ENCODE data around the gene IQGAP2. TPM values are rescaled to one million over a fixed set of nuclear protein-coding genes. Genes with fewer than 3 reads are reported as not detected.

The IQGAP2 gene
- total and polyA plus RNA-seq, 5 donors: 3.0 to 9.2 (median 6.2) TPM

DNA sequence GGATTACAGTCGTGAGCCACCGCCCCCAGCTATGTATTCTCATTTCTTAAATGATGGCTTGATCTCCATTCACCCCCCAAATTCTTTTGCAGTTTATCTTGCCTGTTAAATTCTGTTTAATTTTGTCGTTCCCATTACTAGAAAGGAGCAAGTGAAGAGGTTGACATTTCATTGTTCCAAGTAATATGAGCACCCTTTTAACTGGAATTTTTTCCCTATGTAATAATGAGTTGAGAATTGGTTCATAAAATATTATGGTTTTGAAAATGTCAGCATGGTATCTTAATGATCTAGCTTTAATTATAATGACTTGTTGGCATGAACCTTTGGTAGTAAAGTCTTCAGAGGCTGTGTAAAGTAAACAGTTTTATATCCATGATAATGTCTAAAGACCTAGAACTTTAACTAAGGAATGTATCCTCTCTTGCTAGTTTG lies 182.7 kb downstream of the IQGAP2 start:
- H3K4me3 ChIP-seq (ENCODE audit: low read length): no peak overlapping the region
- DNase-seq (no peak), ATAC-seq (no peak)
- no peaks in the 10 kb centered on the region for H3K27me3 ChIP-seq (ENCODE audit: control insufficient read depth, insufficient read depth)
- intact Hi-C loops (cut with DNase I): no loop called here
- H3K27ac ChIP-seq (ENCODE audit: low read length): no peak overlapping the region
- WGBS: 84% methylated on average over 3 of the region's 3 CpGs
- H3K9me3 ChIP-seq (ENCODE audit: control insufficient read depth, low read length): no peaks in the 10 kb centered on the region
- H3K4me1 ChIP-seq (ENCODE audit: control insufficient read depth, insufficient read depth, low read length): no peaks in the 10 kb centered on the region

DNA sequence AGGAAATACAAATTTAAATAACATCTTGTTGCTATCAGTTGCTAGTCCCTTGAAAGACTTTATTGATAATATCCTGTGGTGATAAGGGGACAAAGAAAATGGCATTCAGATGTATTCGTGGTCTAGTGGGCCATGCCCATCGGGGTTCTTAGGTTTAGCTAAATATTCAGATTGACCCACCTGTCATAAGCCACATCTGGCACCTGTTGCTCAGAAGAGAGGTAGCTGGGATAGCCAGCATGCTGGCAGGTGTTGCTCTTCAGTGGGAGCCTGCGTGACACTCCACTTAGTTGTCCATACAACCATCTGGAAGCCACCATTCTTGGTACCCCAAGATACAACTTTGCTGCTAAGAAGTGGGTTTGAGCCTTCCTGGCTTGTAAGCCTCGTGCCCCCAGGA lies 183.4 kb downstream of the IQGAP2 start:
- no peaks in the 10 kb centered on the region for H3K4me1 ChIP-seq (ENCODE audit: control insufficient read depth, insufficient read depth, low read length)
- no peak overlapping the region for H3K4me3 ChIP-seq (ENCODE audit: low read length)
- ATAC-seq (no peak), DNase-seq (no peak)
- no peaks in the 10 kb centered on the region for H3K9me3 ChIP-seq (ENCODE audit: control insufficient read depth, low read length)
- no peaks in the 10 kb centered on the region for H3K27me3 ChIP-seq (ENCODE audit: control insufficient read depth, insufficient read depth)
- WGBS: 86% methylated on average over 4 of the region's 4 CpGs
- no peak overlapping the region for H3K27ac ChIP-seq (ENCODE audit: low read length)
- intact Hi-C loops (cut with DNase I): no loop called here

GRCh38 chr5:76590027-76590426 lies 186.9 kb downstream of the IQGAP2 start:
- intact Hi-C loops (cut with DNase I): no loop called here
- ATAC-seq: no peak
- Histone ChIP-seq H3K27ac (ENCODE audit: low read length) (no peak overlapping the region), H3K27me3 (ENCODE audit: control insufficient read depth, insufficient read depth) (no peaks in the 10 kb centered on the region), H3K4me1 (ENCODE audit: control insufficient read depth, insufficient read depth, low read length) (no peaks in the 10 kb centered on the region), H3K9me3 (ENCODE audit: control insufficient read depth, low read length) (no peaks in the 10 kb centered on the region), H3K4me3 (ENCODE audit: low read length) (no peak overlapping the region)
- WGBS: 97% methylated on average over 1 of the region's 1 CpG
- no peak for DNase-seq

DNA sequence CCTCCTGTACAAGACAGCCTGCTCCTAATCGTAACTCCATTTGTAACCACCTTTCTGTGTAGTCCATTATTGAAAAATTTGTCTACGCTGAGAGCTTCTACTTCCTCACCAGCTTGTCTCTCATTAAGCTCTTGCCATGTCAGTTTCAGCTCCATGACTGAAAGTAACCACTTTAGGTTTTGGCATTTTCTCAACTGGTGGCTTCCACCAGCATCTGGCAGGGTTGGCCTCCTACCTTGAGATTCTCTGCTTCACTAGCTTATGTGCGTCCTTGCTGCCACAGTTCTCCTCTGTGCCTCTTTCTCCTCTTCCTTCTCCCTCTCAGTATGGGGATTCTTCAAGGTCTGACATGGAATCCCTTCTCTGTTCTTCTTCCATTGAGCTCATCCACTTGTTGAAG lies 188.3 kb downstream of the IQGAP2 start:
- ATAC-seq: no peak
- no peaks in the 10 kb centered on the region for H3K4me1 ChIP-seq (ENCODE audit: control insufficient read depth, insufficient read depth, low read length)
- intact Hi-C loops (cut with DNase I): no loop called here
- H3K9me3 ChIP-seq (ENCODE audit: control insufficient read depth, low read length): no peaks in the 10 kb centered on the region
- 94% methylated on average over 3 of the region's 3 CpGs for WGBS
- H3K4me3 ChIP-seq (ENCODE audit: low read length): no peak overlapping the region
- no peak overlapping the region for H3K27ac ChIP-seq (ENCODE audit: low read length)
- DNase-seq: no peak
- H3K27me3 ChIP-seq (ENCODE audit: control insufficient read depth, insufficient read depth): no peaks in the 10 kb centered on the region

- WGBS: 61% methylated on average over 3 of the region's 3 CpGs
- Histone ChIP-seq H3K27me3 (ENCODE audit: control insufficient read depth, insufficient read depth) (no peaks in the 10 kb centered on the region), H3K9me3 (ENCODE audit: control insufficient read depth, low read length) (no peaks in the 10 kb centered on the region), H3K4me1 (ENCODE audit: control insufficient read depth, insufficient read depth, low read length) (no peaks in the 10 kb centered on the region), H3K4me3 (ENCODE audit: low read length) (no peak overlapping the region), H3K27ac (ENCODE audit: low read length) (no peak overlapping the region)
- DNase-seq (no peak), ATAC-seq (no peak)
- intact Hi-C loops (cut with DNase I): no loop called here
Observed at GRCh38 chr5:76592692-76593091, 189.6 kb downstream of the IQGAP2 start.

DNA sequence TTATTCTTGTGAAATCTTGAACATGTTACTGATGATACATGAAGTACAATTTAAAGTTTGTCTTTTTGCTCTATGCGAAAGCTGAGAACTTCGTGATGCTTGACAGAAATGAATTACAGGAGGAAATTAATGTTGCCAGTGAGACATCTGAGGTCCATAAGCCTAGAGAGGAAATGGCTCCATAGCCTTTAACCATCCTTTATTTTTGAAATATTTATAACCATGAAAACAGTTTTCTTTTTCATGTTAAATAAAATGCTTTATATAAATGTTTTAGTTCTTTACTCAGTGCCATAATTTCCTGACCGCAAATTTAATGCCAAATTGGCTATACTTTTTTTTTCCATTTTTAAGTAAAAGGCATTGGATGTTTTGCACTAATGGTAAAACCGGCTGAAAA lies 191.0 kb downstream of the IQGAP2 start:
- Histone ChIP-seq H3K27me3 (ENCODE audit: control insufficient read depth, insufficient read depth) (no peaks in the 10 kb centered on the region), H3K9me3 (ENCODE audit: control insufficient read depth, low read length) (no peaks in the 10 kb centered on the region), H3K4me3 (ENCODE audit: low read length) (no peak overlapping the region), H3K4me1 (ENCODE audit: control insufficient read depth, insufficient read depth, low read length) (no peaks in the 10 kb centered on the region), H3K27ac (ENCODE audit: low read length) (no peak overlapping the region)
- ATAC-seq (no peak), DNase-seq (no peak)
- intact Hi-C loops (cut with DNase I): no loop called here
- 93% methylated on average over 4 of the region's 4 CpGs for WGBS

- intact Hi-C loops (cut with DNase I): no loop called here
- Histone ChIP-seq H3K4me3 (ENCODE audit: low read length) (no peak overlapping the region), H3K9me3 (ENCODE audit: control insufficient read depth, low read length) (no peaks in the 10 kb centered on the region), H3K4me1 (ENCODE audit: control insufficient read depth, insufficient read depth, low read length) (no peaks in the 10 kb centered on the region), H3K27ac (ENCODE audit: low read length) (no peak overlapping the region), H3K27me3 (ENCODE audit: control insufficient read depth, insufficient read depth) (no peaks in the 10 kb centered on the region)
- 73% methylated on average over 3 of the region's 3 CpGs for WGBS
- no peak for ATAC-seq
- DNase-seq: no peak
Observed at GRCh38 chr5:76595755-76596481, 192.8 kb downstream of the IQGAP2 start.

- no peak overlapping the region for H3K4me3 ChIP-seq (ENCODE audit: low read length)
- DNase-seq (no peak), ATAC-seq (no peak)
- H3K9me3 ChIP-seq (ENCODE audit: control insufficient read depth, low read length): no peaks in the 10 kb centered on the region
- H3K4me1 ChIP-seq (ENCODE audit: control insufficient read depth, insufficient read depth, low read length): no peaks in the 10 kb centered on the region
- intact Hi-C loops (cut with DNase I): no loop called here
- H3K27me3 ChIP-seq (ENCODE audit: control insufficient read depth, insufficient read depth): no peaks in the 10 kb centered on the region
- H3K27ac ChIP-seq (ENCODE audit: low read length): no peak overlapping the region
- WGBS: 92% methylated on average over 2 of the region's 2 CpGs
Observed at GRCh38 chr5:76598531-76598930, 195.4 kb downstream of the IQGAP2 start.

DNA sequence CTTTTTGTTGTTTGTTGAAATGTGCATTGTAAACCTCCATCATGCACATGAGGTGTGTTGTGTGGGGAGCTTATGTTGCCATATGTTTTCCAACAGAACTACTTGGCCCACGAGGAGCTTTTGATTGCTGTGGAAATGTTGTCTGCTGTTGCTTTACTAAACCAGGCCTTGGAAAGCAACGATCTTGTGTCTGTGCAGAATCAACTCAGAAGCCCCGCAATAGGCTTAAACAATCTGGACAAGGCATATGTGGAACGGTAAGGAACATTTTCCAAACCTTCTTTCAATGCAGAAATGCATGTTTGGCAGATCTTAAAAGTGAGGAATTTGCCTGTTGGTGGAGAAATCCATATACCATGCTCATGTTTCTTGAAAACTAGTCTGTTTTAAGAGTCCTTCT lies 197.6 kb downstream of the IQGAP2 start:
- H3K27me3 ChIP-seq (ENCODE audit: control insufficient read depth, insufficient read depth): no peaks in the 10 kb centered on the region
- whole genome bisulfite sequencing: 70% methylated on average over 4 of the region's 4 CpGs
- ATAC-seq: no peak
- H3K27ac ChIP-seq (ENCODE audit: low read length): no peak overlapping the region
- no peaks in the 10 kb centered on the region for H3K4me1 ChIP-seq (ENCODE audit: control insufficient read depth, insufficient read depth, low read length)
- H3K4me3 ChIP-seq (ENCODE audit: low read length): no peak overlapping the region
- intact Hi-C loops (cut with DNase I): loop anchor here (2.0 to 10.0 kb wide), 5 partner anchors 40 to 414 kb away; no protein-coding TSS in a partner anchor
- H3K9me3 ChIP-seq (ENCODE audit: control insufficient read depth, low read length): no peaks in the 10 kb centered on the region
- no peak for DNase-seq

DNA sequence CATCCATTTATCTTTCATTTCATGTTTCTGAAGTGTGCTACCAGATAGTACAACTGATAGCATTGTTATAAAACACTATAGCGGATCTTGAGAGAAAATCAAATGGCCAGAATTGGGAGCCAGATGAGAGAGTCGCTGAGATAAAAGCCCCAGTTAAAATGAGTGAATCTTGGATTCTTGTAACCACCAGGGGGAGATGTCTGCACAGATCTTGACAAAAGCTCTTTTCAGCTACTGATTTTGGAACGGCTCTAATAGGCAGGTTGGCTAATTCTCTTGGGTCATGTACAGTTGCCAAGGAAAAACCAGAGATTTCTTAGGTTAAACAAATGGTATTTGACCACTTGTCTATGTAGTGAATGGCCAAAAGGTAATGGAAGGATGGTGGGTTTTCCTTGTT lies 198.4 kb downstream of the IQGAP2 start:
- H3K27ac ChIP-seq (ENCODE audit: low read length): no peak overlapping the region
- H3K27me3 ChIP-seq (ENCODE audit: control insufficient read depth, insufficient read depth): no peaks in the 10 kb centered on the region
- no peaks in the 10 kb centered on the region for H3K4me1 ChIP-seq (ENCODE audit: control insufficient read depth, insufficient read depth, low read length)
- ATAC-seq: peak; percentile 64 to 73
- intact Hi-C loops (cut with DNase I): loop anchor here (2.0 to 10.0 kb wide), 5 partner anchors 39 to 413 kb away; no protein-coding TSS in a partner anchor
- no peaks in the 10 kb centered on the region for H3K9me3 ChIP-seq (ENCODE audit: control insufficient read depth, low read length)
- no peak for DNase-seq
- no peak overlapping the region for H3K4me3 ChIP-seq (ENCODE audit: low read length)
- WGBS: 16% methylated on average over 3 of the region's 3 CpGs

GRCh38 chr5:76602094-76602726 lies 199.1 kb downstream of the IQGAP2 start:
- 72% methylated on average over 2 of the region's 2 CpGs for WGBS
- DNase-seq (no peak), ATAC-seq (no peak)
- intact Hi-C loops (cut with DNase I): loop anchor here (5.0 to 10.0 kb wide), 4 partner anchors 170 to 413 kb away; no protein-coding TSS in a partner anchor
- Histone ChIP-seq H3K27ac (ENCODE audit: low read length) (no peak overlapping the region), H3K4me3 (ENCODE audit: low read length) (no peak overlapping the region), H3K4me1 (ENCODE audit: control insufficient read depth, insufficient read depth, low read length) (no peaks in the 10 kb centered on the region), H3K9me3 (ENCODE audit: control insufficient read depth, low read length) (no peaks in the 10 kb centered on the region), H3K27me3 (ENCODE audit: control insufficient read depth, insufficient read depth) (no peaks in the 10 kb centered on the region)
